Psoas muscle (tissue), 8 donors: ENCODE results near the gene PAX5. TPM values are rescaled to one million over a fixed set of nuclear protein-coding genes. Genes with fewer than 3 reads are reported as not detected.

Source experiments
- ATAC-seq, 4 donors: fragments of 200-7000 bp; cut with Tn5 transposase; one replicate each; pipeline ENCODE4 v1.9.1; 2020; ENCODE audit warnings: moderate library complexity in 3 of 4, mild to moderate bottlenecking in 2 of 4
- DNase-seq, 2 donors: peaks; one replicate each; pipeline ENCODE4 v3.0.0-alpha.2; 2020
- H3K27ac ChIP-seq: fragments of 200-600 bp; one replicate; pipeline ENCODE4 v1.8.0; 2022
- H3K27me3 ChIP-seq, 3 donors: fragments of 200-600 bp in 1 of 3; one replicate each; pipeline versions ENCODE4 v1.6.1 to v1.8.0; 2013 to 2022; ENCODE audit warnings: low read length in 2 of 3, mild to moderate bottlenecking in 2 of 3, moderate library complexity in 1 of 3; ENCODE audit not compliant: insufficient read depth in 3 of 3
- H3K36me3 ChIP-seq, 2 donors: fragments of 200-600 bp in 1 of 2; one replicate each; pipeline versions ENCODE4 v1.6.1 to v1.8.0; 2013 to 2022; ENCODE audit warnings: low read depth in 1 of 2, mild to moderate bottlenecking in 1 of 2, moderate library complexity in 1 of 2; ENCODE audit not compliant: insufficient read depth in 1 of 2
- H3K4me1 ChIP-seq: fragments of 200-600 bp; one replicate; pipeline ENCODE4 v1.8.0; 2022
- H3K4me3 ChIP-seq: fragments of 200-600 bp; one replicate; pipeline ENCODE4 v1.8.0; 2022; ENCODE audit warnings: mild to moderate bottlenecking
- H3K9me3 ChIP-seq: fragments of 200-600 bp; one replicate; pipeline ENCODE4 v1.8.0; 2022
- CTCF ChIP-seq: fragments of 200-600 bp; IDR thresholded peaks from one replicate; pipeline ENCODE4 v1.8.0; 2022; ENCODE audit warnings: antibody characterized with exemption
- whole genome bisulfite sequencing, 3 donors: extraction: QIAGEN DNeasy Blood & Tissue Kit; methylation state at CpG; one replicate each; pipeline versions ENCODE4 v1.1.6 to v1.1.7; 2013; 5-methylcytosine and 5-hydroxymethylcytosine counted together
- intact Hi-C, 2 donors: fragments of 100-400 bp; cut with DNase I; formaldehyde crosslinking; loops; one replicate each; pipeline versions ENCODE4 v1.11.0 to v1.14.2; 2022
- polyA plus RNA-seq, 3 donors: library from polyadenylated mRNA; stranded (reverse); fragments of 200-250 nt; gene quantifications; one replicate each; pipeline ENCODE4 v1.2.3, GENCODE V29; 2013
- total RNA-seq, 4 donors: library from RNA; stranded (reverse); fragmentation: NEBNext Ultra II Directional in 2 of 4; extraction: Animal tissue kit (Norgen Biotek cat#: 25700) in 2 of 4; gene quantifications; one replicate each; pipeline versions ENCODE4 v1.2.1 to v1.2.4, GENCODE V29; 2021 to 2023
- donor health status: healthy with polysubstance abuse.
- donor health status: DM: no; HTN: no; CAD: no; lungs with moderate emphysema.
- donor health status: Bipolar disorder and iron deficiency.
- donor health status: healthy.
- donor health status: DM: yes; HTN: yes; CAD: no.
- donor health status: DM: no; HTN: no; CAD: no.
- donor health status: DM: no; HTN: no; CAD: no.
- donor health status: DM: yes; HTN: yes; CAD: no.

The PAX5 gene
- total and polyA plus RNA-seq, 7 donors: under 0.01 to 0.50 (median 0.06) TPM; not detected in 3

- ATAC-seq: no peak
- no peaks in the 10 kb centered on the region for H3K36me3 ChIP-seq
- no peak overlapping the region for H3K4me3 ChIP-seq
- no peaks in the 10 kb centered on the region for H3K9me3 ChIP-seq
- H3K27me3 ChIP-seq: peaks cover 0 to 2% (median 0%) of the 10 kb centered on the region in 3 donors
- no peak for TF ChIP-seq CTCF
- H3K4me1 ChIP-seq: no peaks in the 10 kb centered on the region
- no peak overlapping the region for H3K27ac ChIP-seq
- DNase-seq: peak in 1 of 2 donors; percentile 28
- intact Hi-C loops: no loop called here
- WGBS, 3 donors: 64 to 69% (median 66%) methylated on average over 31 of the region's 31 CpGs
Measured at GRCh38 chr9:36881743-36882441, 152.2 kb downstream of the PAX5 start.

- intact Hi-C loops: no loop called here
- WGBS, 3 donors: 70 to 78% (median 70%) methylated on average over 10 to 14 of the region's 14 CpGs
- peaks cover 0 to 2% (median 0%) of the 10 kb centered on the region in 3 donors for H3K27me3 ChIP-seq
- H3K4me3 ChIP-seq: no peak overlapping the region
- TF ChIP-seq CTCF: no peak
- no peak for ATAC-seq
- no peaks in the 10 kb centered on the region for H3K9me3 ChIP-seq
- H3K36me3 ChIP-seq: no peaks in the 10 kb centered on the region
- H3K4me1 ChIP-seq: no peaks in the 10 kb centered on the region
- H3K27ac ChIP-seq: no peak overlapping the region
- peak in 1 of 2 donors; percentile 0 for DNase-seq
Measured at GRCh38 chr9:36881316-36881715, 152.8 kb downstream of the PAX5 start.

- H3K4me1 ChIP-seq: no peaks in the 10 kb centered on the region
- no peaks in the 10 kb centered on the region for H3K9me3 ChIP-seq
- intact Hi-C loops: no loop called here
- ATAC-seq: no peak
- no peak for TF ChIP-seq CTCF
- 88 to 92% (median 90%) methylated on average over 12 of the region's 12 CpGs for WGBS, 3 donors
- no peak overlapping the region for H3K27ac ChIP-seq
- H3K4me3 ChIP-seq: no peak overlapping the region
- no peaks in the 10 kb centered on the region for H3K36me3 ChIP-seq
- DNase-seq: peak in 1 of 2 donors; percentile 43
- peaks cover 0 to 2% (median 0%) of the 10 kb centered on the region in 3 donors for H3K27me3 ChIP-seq
Measured at GRCh38 chr9:36880075-36880474, 154.0 kb downstream of the PAX5 start.

- Histone ChIP-seq H3K27ac (no peak overlapping the region), H3K4me1 (no peaks in the 10 kb centered on the region), H3K9me3 (no peaks in the 10 kb centered on the region), H3K36me3 (no peaks in the 10 kb centered on the region), H3K27me3 (peaks cover 0 to 2% (median 0%) of the 10 kb centered on the region in 3 donors), H3K4me3 (no peak overlapping the region)
- DNase-seq (peak in 1 of 2 donors; percentile 28), ATAC-seq (no peak)
- TF ChIP-seq CTCF: no peak
- 69 to 72% (median 71%) methylated on average over 18 of the region's 18 CpGs for WGBS, 3 donors
- intact Hi-C loops: loop anchor here in 1 of 2 donors (10.0 kb wide), 1 partner anchor 486 kb away; no protein-coding TSS in a partner anchor
Measured at GRCh38 chr9:36878986-36879982, 154.8 kb downstream of the PAX5 start.
